Ectodermal cell (in vitro differentiated cells): Measurements from ENCODE around the gene KRTAP1-5.
"Not testable (repeated sequence)": the region's sequence is repeated elsewhere in the genome, so short reads cannot be mapped to it uniquely, and the experiment has no call there.

ENCODE experiments used
- H3K27ac ChIP-seq: 2 replicates; pipeline ENCODE4 v1.7.0; 2013; ENCODE audit warnings: mild to moderate bottlenecking, low read depth, low read length; ENCODE audit not compliant: insufficient read depth, poor library complexity, severe bottlenecking
- H3K27me3 ChIP-seq: 2 replicates; pipeline ENCODE4 v1.7.0; 2013; ENCODE audit warnings: mild to moderate bottlenecking, low read length; ENCODE audit not compliant: insufficient read depth, control insufficient read depth, poor library complexity, severe bottlenecking
- H3K36me3 ChIP-seq: one replicate; pipeline ENCODE4 v1.7.0; 2013; ENCODE audit warnings: low read length; ENCODE audit not compliant: control insufficient read depth, insufficient read depth
- H3K4me1 ChIP-seq: one replicate; pipeline ENCODE4 v1.7.0; 2013; ENCODE audit warnings: low read length; ENCODE audit not compliant: control insufficient read depth, insufficient read depth
- H3K4me3 ChIP-seq: 2 replicates; pipeline ENCODE4 v1.7.0; 2013; ENCODE audit warnings: low read depth, low read length, control low read depth; ENCODE audit not compliant: insufficient read depth
- H3K9me3 ChIP-seq: 2 replicates; pipeline ENCODE4 v1.7.0; 2013; ENCODE audit warnings: mild to moderate bottlenecking, low read length, moderate library complexity; ENCODE audit not compliant: control insufficient read depth
- WGBS, 2 experiments: methylation state at CpG; one replicate each; pipeline ENCODE4 v1.1.7; 2013; ENCODE audit warnings: missing lambda C conversion rate in 2 of 2; 5-methylcytosine and 5-hydroxymethylcytosine counted together

The KRTAP1-5 gene

GRCh38 chr17:41009301-41009760 lies 17.7 kb downstream of the KRTAP1-5 start:
- Histone ChIP-seq H3K27me3 (no peaks in the 10 kb centered on the region), H3K27ac (no peak overlapping the region), H3K4me1 (peaks cover 6% of the 10 kb centered on the region), H3K9me3 (no peaks in the 10 kb centered on the region), H3K4me3 (no peak overlapping the region), H3K36me3 (no peaks in the 10 kb centered on the region)
- WGBS, 2 experiments = 66 to 72% methylated on average over 4 of the region's 4 CpGs

GRCh38 chr17:41008811-41009210 lies 18.2 kb downstream of the KRTAP1-5 start, which contains the start of gene KRTAP3-1:
TSS of gene KRTAP3-1 (minus strand) at chr17:41009128. CDS start at chr17:41009074, 54 bp downstream.
- H3K4me3 ChIP-seq = no peak within 1 kb of the TSS
- 91 to 95% methylated on average over 6 to 7 of the region's 8 CpGs for WGBS, 2 experiments
- H3K27ac ChIP-seq = peak within 1 kb of the TSS; percentile 28
- H3K27me3 ChIP-seq = no peaks in the 10 kb centered on the region
- peaks cover 6% of the 10 kb centered on the region for H3K4me1 ChIP-seq
- H3K36me3 ChIP-seq = no peaks in the 10 kb centered on the region
- H3K9me3 ChIP-seq = no peaks in the 10 kb centered on the region

- Histone ChIP-seq H3K27me3 (no peaks in the 10 kb centered on the region), H3K9me3 (no peaks in the 10 kb centered on the region), H3K27ac (no peak overlapping the region), H3K4me3 (no peak overlapping the region), H3K36me3 (no peaks in the 10 kb centered on the region), H3K4me1 (peaks cover 6% of the 10 kb centered on the region)
- WGBS, 2 experiments = 94 to 98% methylated on average over 3 of the region's 3 CpGs
Measured at GRCh38 chr17:41004397-41004796, 22.6 kb downstream of the KRTAP1-5 start.

- 88 to 94% methylated on average over 4 of the region's 4 CpGs for WGBS, 2 experiments
- Histone ChIP-seq H3K4me1 (peaks cover 4% of the 10 kb centered on the region), H3K27ac (no peak overlapping the region), H3K4me3 (no peak overlapping the region), H3K27me3 (no peaks in the 10 kb centered on the region), H3K9me3 (no peaks in the 10 kb centered on the region), H3K36me3 (no peaks in the 10 kb centered on the region)
Measured at GRCh38 chr17:41003926-41004325, 23.1 kb downstream of the KRTAP1-5 start.

GRCh38 chr17:41002814-41003213 lies 24.2 kb downstream of the KRTAP1-5 start:
- Histone ChIP-seq H3K27ac (no peak overlapping the region), H3K4me1 (no peaks in the 10 kb centered on the region), H3K9me3 (no peaks in the 10 kb centered on the region), H3K36me3 (no peaks in the 10 kb centered on the region), H3K4me3 (no peak overlapping the region), H3K27me3 (no peaks in the 10 kb centered on the region)
- WGBS, 2 experiments = 81 to 89% methylated on average over 4 to 5 of the region's 5 CpGs

GRCh38 chr17:41001795-41002194 lies 25.2 kb downstream of the KRTAP1-5 start:
- 90 to 99% methylated on average over 4 of the region's 4 CpGs for WGBS, 2 experiments

GRCh38 chr17:40999563-40999962 lies 27.4 kb downstream of the KRTAP1-5 start, which contains the start of gene KRTAP3-2:
TSS of gene KRTAP3-2 (minus strand) at chr17:40999906. CDS start at chr17:40999853, 53 bp downstream.
- 94 to 97% methylated on average over 5 to 6 of the region's 6 CpGs for WGBS, 2 experiments
- H3K36me3 ChIP-seq, H3K27me3 ChIP-seq, H3K4me3 ChIP-seq, H3K4me1 ChIP-seq, H3K27ac ChIP-seq, H3K9me3 ChIP-seq: not testable (repeated sequence)

More at GRCh38 chr17:41001795-41002194, 25.2 kb downstream of the KRTAP1-5 start:
- H3K36me3 ChIP-seq = no peaks in the 10 kb centered on the region
- H3K27ac ChIP-seq = no peak overlapping the region
- no peak overlapping the region for H3K4me3 ChIP-seq
- H3K9me3 ChIP-seq = no peaks in the 10 kb centered on the region
- H3K27me3 ChIP-seq = no peaks in the 10 kb centered on the region
- H3K4me1 ChIP-seq = no peaks in the 10 kb centered on the region

- no peak overlapping the region for H3K4me3 ChIP-seq
- no peak overlapping the region for H3K27ac ChIP-seq
- H3K9me3 ChIP-seq = no peaks in the 10 kb centered on the region
- no peaks in the 10 kb centered on the region for H3K4me1 ChIP-seq
- WGBS, 2 experiments = 82 to 83% methylated on average over 2 of the region's 2 CpGs
- no peaks in the 10 kb centered on the region for H3K36me3 ChIP-seq
- no peaks in the 10 kb centered on the region for H3K27me3 ChIP-seq
Measured at GRCh38 chr17:40997361-40997760, 29.6 kb downstream of the KRTAP1-5 start.

- no peak overlapping the region for H3K4me3 ChIP-seq
- H3K4me1 ChIP-seq = no peaks in the 10 kb centered on the region
- no peaks in the 10 kb centered on the region for H3K36me3 ChIP-seq
- no peak overlapping the region for H3K27ac ChIP-seq
- WGBS, 2 experiments = 94 to 98% methylated on average over 3 of the region's 4 CpGs
- H3K9me3 ChIP-seq = no peaks in the 10 kb centered on the region
- H3K27me3 ChIP-seq = no peaks in the 10 kb centered on the region
Measured at GRCh38 chr17:40996829-40997228, 30.2 kb downstream of the KRTAP1-5 start.

- Histone ChIP-seq H3K9me3 (no peaks in the 10 kb centered on the region), H3K27ac (no peak overlapping the region), H3K4me1 (no peaks in the 10 kb centered on the region), H3K36me3 (no peaks in the 10 kb centered on the region), H3K27me3 (no peaks in the 10 kb centered on the region), H3K4me3 (no peak overlapping the region)
- WGBS, 2 experiments = 100% methylated on average over 1 of the region's 1 CpG; no CpG with 5 or more reads in 1 of the 2 experiments
Measured at GRCh38 chr17:40995116-40995515, 31.9 kb downstream of the KRTAP1-5 start.

- Histone ChIP-seq H3K4me3 (no peak within 1 kb of the TSS), H3K27ac (no peak within 1 kb of the TSS)
Measured at GRCh38 chr17:40993839-40994238, 33.2 kb downstream of the KRTAP1-5 start, which contains the start of gene KRTAP3-3. TSS of gene KRTAP3-3 (minus strand) at chr17:40994164. CDS start at chr17:40994097, 67 bp downstream.

More at GRCh38 chr17:40993839-40994238, 33.2 kb downstream of the KRTAP1-5 start, which contains the start of gene KRTAP3-3:
- Histone ChIP-seq H3K27me3 (no peaks in the 10 kb centered on the region), H3K4me1 (no peaks in the 10 kb centered on the region), H3K9me3 (no peaks in the 10 kb centered on the region), H3K36me3 (no peaks in the 10 kb centered on the region)
- 78 to 81% methylated on average over 4 of the region's 4 CpGs for WGBS, 2 experiments
